Measurements from ENCODE around the gene MICAL2. TPM values are rescaled to one million over a fixed set of nuclear protein-coding genes. Genes with fewer than 3 reads are reported as not detected.

Gene MICAL2
- total and polyA plus RNA-seq, 2 donors (not counting 3 experiments of a cell fraction or from before 2014, with no cell fraction given) = 67.6 to 200 TPM

GRCh38 chr11:12118949-12119348, 8.6 kb downstream of the MICAL2 start:
- no peak for DNase-seq (ENCODE audit: low read depth, low spot score)
- TF ChIP-seq POLR2A (IDR thresholded peaks at IDR 0.05; ENCODE audit: low read depth, low read length) = no peak
- no peak for TF ChIP-seq MYC (IDR thresholded peaks at IDR 0.05; ENCODE audit: low read depth, low read length)
- no peak for TF ChIP-seq GATA2 (IDR thresholded peaks at IDR 0.05; ENCODE audit: insufficient read depth, insufficient read length, low read depth, low read length)
- TF ChIP-seq POLR2AphosphoS5 (IDR thresholded peaks at IDR 0.05; ENCODE audit: insufficient read depth, low read depth, low read length) = no peak
- no peak for TF ChIP-seq JUN (IDR thresholded peaks at IDR 0.05; ENCODE audit: borderline replicate concordance, insufficient read depth, insufficient read length, low read depth)
- TF ChIP-seq FOS (IDR thresholded peaks at IDR 0.05; ENCODE audit: borderline replicate concordance, insufficient read depth, low read length) = no peak
- no peak for TF ChIP-seq EZH2 (IDR thresholded peaks at IDR 0.05; ENCODE audit: borderline replicate concordance, low read depth, low read length, severe bottlenecking)
- TF ChIP-seq CTCF (IDR thresholded peaks at IDR 0.05; ENCODE audit: extremely low read depth in 1 of 2, insufficient read depth in 1 of 2, low read depth in 1 of 2, low read length in 2 of 2) = no peak
- TF ChIP-seq MAX (IDR thresholded peaks at IDR 0.05; ENCODE audit: insufficient read depth, insufficient read length) = no peak
- Histone ChIP-seq H2AFZ (ENCODE audit: low read depth, low read length) (no peak overlapping the region), H3K4me3 (replicated peaks in 1 of 3; ENCODE audit: insufficient read depth in 1 of 3, low read depth in 1 of 3, low read length in 3 of 3) (no peak overlapping the region), H3K4me2 (ENCODE audit: insufficient read depth, low read length) (no peak overlapping the region), H3K27me3 (ENCODE audit: control insufficient read depth in 2 of 2, insufficient read depth in 2 of 2, low read length in 2 of 2) (no peaks in the 10 kb centered on the region), H4K20me1 (replicated peaks; ENCODE audit: control insufficient read depth, extremely low read depth, insufficient read depth, low read length) (no peaks in the 10 kb centered on the region), H3K36me3 (ENCODE audit: control insufficient read depth in 2 of 2, extremely low read depth in 1 of 2, insufficient read depth in 2 of 2, low read length in 2 of 2) (peaks cover 0 to 2% of the 10 kb centered on the region in 2 experiments), H3K4me1 (ENCODE audit: control insufficient read depth, extremely low read depth, insufficient read depth, low read length) (peaks cover 22% of the 10 kb centered on the region), H3K27ac (ENCODE audit: insufficient read depth, low read depth, low read length) (no peak overlapping the region), H3K9me3 (replicated peaks; ENCODE audit: control insufficient read depth, insufficient read depth, low read length) (no peaks in the 10 kb centered on the region), H3K9ac (replicated peaks; ENCODE audit: extremely low read depth, insufficient read depth, low read length) (no peak overlapping the region), H3K79me2 (ENCODE audit: control insufficient read depth, insufficient read depth, low read length) (peaks cover 93% of the 10 kb centered on the region), H3K9me1 (replicated peaks; ENCODE audit: control insufficient read depth, extremely low read depth, insufficient read depth, low read length) (no peaks in the 10 kb centered on the region)
- no TSS peak for BruUV-seq (replicated peaks)
- intact Hi-C loops (cut with micrococcal nuclease) (no loop called here), dilution Hi-C loops (cut with MboI; ENCODE audit: extremely low pct_ligation_motif_present, low sequenced_read_pairs) (no loop called here)
- no peak for FAIRE-seq
- POLR2A ChIA-PET = no interaction called here
- CTCF ChIA-PET = interaction anchor here (0.7 to 1.9 kb wide), 10 partner anchors 15 to 187 kb away, joined by 3 to 12 read pairs (median 4); no protein-coding TSS in a partner anchor

Data from endothelial cell of umbilical vein (primary cell).